WTC11 (cell line): Measurements from ENCODE around the gene SLC1A4. TPM values are rescaled to one million over a fixed set of nuclear protein-coding genes. Genes with fewer than 3 reads are reported as not detected.

Source experiments
- ATAC-seq: fragments of 200-7000 bp; cut with Tn5 transposase; 2 replicates; pipeline ENCODE4 v1.10.0; 2021; ENCODE audit warnings: mild to moderate bottlenecking, moderate library complexity
- CTCF ChIA-PET: fragments of 300-600 bp; sonication (Branson Sonifier 250); formaldehyde crosslinking; loops from one replicate; lab custom pipeline; 2021; ENCODE audit warnings: antibody characterized with exemption; lab: Charles Lee
- POLR2A ChIA-PET: fragments of 350-600 bp; sonication (Branson Sonifier 250); formaldehyde crosslinking; loops from one replicate; lab custom pipeline; 2021; ENCODE audit warnings: antibody characterized with exemption; lab: Charles Lee
- DNase-seq: peaks from one replicate; pipeline ENCODE4 v3.0.0; 2021; ENCODE audit warnings: low spot score
- H3K27ac Mint-ChIP-seq: 2 replicates; pipeline ENCODE4 v1.8.0; 2021; ENCODE audit warnings: mixed read lengths
- H3K27me3 Mint-ChIP-seq: 2 replicates; pipeline ENCODE4 v1.8.0; 2021; ENCODE audit warnings: low read depth, mild to moderate bottlenecking, moderate library complexity, mixed read lengths
- H3K36me3 Mint-ChIP-seq: 2 replicates; pipeline ENCODE4 v1.8.0; 2021; ENCODE audit warnings: mixed read lengths
- H3K4me1 Mint-ChIP-seq: 2 replicates; pipeline ENCODE4 v1.8.0; 2022; ENCODE audit warnings: mixed read lengths
- H3K4me3 Mint-ChIP-seq: 2 replicates; pipeline ENCODE4 v1.8.0; 2021; ENCODE audit warnings: mild to moderate bottlenecking, moderate library complexity, mixed read lengths
- H3K9me3 Mint-ChIP-seq: 2 replicates; pipeline ENCODE4 v1.8.0; 2021; ENCODE audit warnings: mixed read lengths
- AFF4 ChIP-seq: sonication (generic); formaldehyde crosslinking; IDR thresholded peaks from 2 replicates; pipeline ENCODE4 v1.8.1; 2023; ENCODE audit warnings: mild to moderate bottlenecking, missing genetic modification reagents, borderline replicate concordance
- GABPB1 ChIP-seq: sonication (generic); formaldehyde crosslinking; IDR thresholded peaks from 2 replicates; pipeline ENCODE4 v1.8.1; 2023; ENCODE audit warnings: mild to moderate bottlenecking, missing genetic modification reagents
- STAT6 ChIP-seq: sonication (generic); formaldehyde crosslinking; conservative IDR thresholded peaks from 2 replicates; pipeline ENCODE4 v1.8.1; 2023; ENCODE audit warnings: mild to moderate bottlenecking, low read depth, missing genetic modification reagents, moderate library complexity
- TEAD4 ChIP-seq: sonication (generic); formaldehyde crosslinking; IDR thresholded peaks from 2 replicates; pipeline ENCODE4 v1.8.0; 2022; ENCODE audit warnings: mild to moderate bottlenecking, missing genetic modification reagents
- ZNF232 ChIP-seq: sonication (generic); formaldehyde crosslinking; IDR thresholded peaks from 2 replicates; pipeline ENCODE4 v1.8.0; 2022; ENCODE audit warnings: mild to moderate bottlenecking, missing genetic modification reagents
- total RNA-seq: library from RNA; stranded (reverse); gene quantifications from 3 replicates; pipeline ENCODE4 v1.2.3, GENCODE V29; 2021
- TF ChIP-seq, protein P1 (sequence below): sonication (generic); formaldehyde crosslinking; IDR thresholded peaks from 2 replicates; pipeline ENCODE4 v1.8.0; 2022; ENCODE audit warnings: mild to moderate bottlenecking, missing genetic modification reagents
- TF ChIP-seq, protein P2 (sequence below): sonication (generic); formaldehyde crosslinking; IDR thresholded peaks from 2 replicates; pipeline ENCODE4 v1.8.0; 2023; ENCODE audit warnings: mild to moderate bottlenecking, missing genetic modification reagents
- TF ChIP-seq, protein P3 (sequence below): sonication (generic); formaldehyde crosslinking; IDR thresholded peaks from 2 replicates; pipeline ENCODE4 v1.8.0; 2022; ENCODE audit warnings: missing genetic modification reagents
- TF ChIP-seq, protein P4 (sequence below): sonication (generic); formaldehyde crosslinking; IDR thresholded peaks from 2 replicates; pipeline ENCODE4 v1.8.1; 2023; ENCODE audit warnings: mild to moderate bottlenecking, missing genetic modification reagents, moderate library complexity
- TF ChIP-seq, protein P5 (sequence below): sonication (generic); formaldehyde crosslinking; IDR thresholded peaks from 2 replicates; pipeline ENCODE4 v1.8.0; 2023; ENCODE audit warnings: missing genetic modification reagents, mild to moderate bottlenecking, borderline replicate concordance
- TF ChIP-seq, protein P6 (sequence below): fragments of 250-450 bp; sonication (Bioruptor Pico); IDR thresholded peaks from 2 replicates; pipeline ENCODE4 v1.9.0; 2021; ENCODE audit warnings: mild to moderate bottlenecking

The SLC1A4 gene
- total RNA-seq, 1 experiment from 2014 or later = 1.6 TPM

DNA sequence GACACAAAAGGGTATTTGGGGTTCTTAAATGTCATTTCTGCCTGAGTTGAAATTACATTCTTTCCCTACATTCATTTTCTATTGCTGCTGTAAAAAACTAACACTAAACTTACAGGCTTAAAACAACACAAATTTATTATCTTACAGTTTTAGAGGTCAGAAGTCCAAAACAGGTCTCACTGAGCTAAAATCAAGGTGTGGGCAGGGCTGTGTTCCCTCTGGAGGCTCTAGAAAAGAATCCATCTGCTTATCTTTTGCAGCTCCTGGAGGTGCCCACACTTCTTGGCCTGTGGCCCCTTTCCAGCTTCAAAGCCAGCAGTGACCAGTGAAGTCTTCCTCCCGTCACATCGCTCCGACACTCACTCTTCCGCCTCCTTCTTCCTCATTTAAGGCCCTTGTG lies 23.2 kb upstream of the SLC1A4 start:
- ATAC-seq (peak; percentile 28; the same call in 1 of the 2 replicates), DNase-seq (no peak)
- H3K9me3 Mint-ChIP-seq = no peaks in the 10 kb centered on the region
- no peaks in the 10 kb centered on the region for H3K4me1 Mint-ChIP-seq
- H3K36me3 Mint-ChIP-seq = peaks cover 6% of the 10 kb centered on the region; the same call in 1 of the 2 replicates
- H3K27ac Mint-ChIP-seq = no peak overlapping the region
- H3K4me3 Mint-ChIP-seq = no peak overlapping the region
- H3K27me3 Mint-ChIP-seq = no peaks in the 10 kb centered on the region
- CTCF ChIA-PET = interaction anchor here (1.0 to 1.4 kb wide), 3 partner anchors 13 to 48 kb away, joined by 3 to 9 read pairs (median 5); no protein-coding TSS in a partner anchor
- POLR2A ChIA-PET = no interaction called here
- no peak for TF ChIP-seq ZNF232 (CRISPR knock-in tag)
- TF ChIP-seq, all 79 proteins: peak for 0

DNA sequence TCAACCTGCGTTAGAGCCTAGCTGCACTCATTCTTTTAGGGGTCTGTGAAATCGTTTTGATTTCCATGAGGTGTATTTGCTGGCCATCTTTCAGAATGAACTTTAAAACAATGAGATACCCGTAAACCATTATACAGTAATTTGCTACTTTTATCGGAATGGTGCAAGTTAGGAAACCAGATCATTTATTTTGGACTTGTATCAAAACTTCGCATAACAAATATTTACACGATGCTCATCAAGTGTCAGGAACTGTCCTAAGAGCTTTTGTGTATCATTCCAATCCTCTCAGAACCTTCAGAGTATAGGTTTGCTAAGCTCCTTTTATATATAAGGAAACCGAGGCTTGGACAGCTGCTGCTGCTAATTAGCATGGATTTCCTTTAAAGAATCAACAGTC lies 22.4 kb upstream of the SLC1A4 start:
- ChIA-PET CTCF (interaction anchor here (1.0 to 1.4 kb wide), 3 partner anchors 12 to 49 kb away, joined by 3 to 9 read pairs (median 5); no protein-coding TSS in a partner anchor), POLR2A (no interaction called here)
- DNase-seq (no peak), ATAC-seq (no peak)
- no peaks in the 10 kb centered on the region for H3K9me3 Mint-ChIP-seq
- H3K4me3 Mint-ChIP-seq = no peak overlapping the region
- H3K27ac Mint-ChIP-seq = no peak overlapping the region
- no peaks in the 10 kb centered on the region for H3K4me1 Mint-ChIP-seq
- H3K27me3 Mint-ChIP-seq = no peaks in the 10 kb centered on the region
- H3K36me3 Mint-ChIP-seq = peaks cover 6% of the 10 kb centered on the region; the same call in 1 of the 2 replicates
- TF ChIP-seq AFF4 (CRISPR knock-in tag) (no peak), TEAD4 (CRISPR knock-in tag) (no peak), STAT6 (no peak), GABPB1 (no peak)
- TF ChIP-seq, protein P1, sequence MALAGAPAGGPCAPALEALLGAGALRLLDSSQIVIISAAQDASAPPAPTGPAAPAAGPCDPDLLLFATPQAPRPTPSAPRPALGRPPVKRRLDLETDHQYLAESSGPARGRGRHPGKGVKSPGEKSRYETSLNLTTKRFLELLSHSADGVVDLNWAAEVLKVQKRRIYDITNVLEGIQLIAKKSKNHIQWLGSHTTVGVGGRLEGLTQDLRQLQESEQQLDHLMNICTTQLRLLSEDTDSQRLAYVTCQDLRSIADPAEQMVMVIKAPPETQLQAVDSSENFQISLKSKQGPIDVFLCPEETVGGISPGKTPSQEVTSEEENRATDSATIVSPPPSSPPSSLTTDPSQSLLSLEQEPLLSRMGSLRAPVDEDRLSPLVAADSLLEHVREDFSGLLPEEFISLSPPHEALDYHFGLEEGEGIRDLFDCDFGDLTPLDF = no peak
- TF ChIP-seq, protein P2, sequence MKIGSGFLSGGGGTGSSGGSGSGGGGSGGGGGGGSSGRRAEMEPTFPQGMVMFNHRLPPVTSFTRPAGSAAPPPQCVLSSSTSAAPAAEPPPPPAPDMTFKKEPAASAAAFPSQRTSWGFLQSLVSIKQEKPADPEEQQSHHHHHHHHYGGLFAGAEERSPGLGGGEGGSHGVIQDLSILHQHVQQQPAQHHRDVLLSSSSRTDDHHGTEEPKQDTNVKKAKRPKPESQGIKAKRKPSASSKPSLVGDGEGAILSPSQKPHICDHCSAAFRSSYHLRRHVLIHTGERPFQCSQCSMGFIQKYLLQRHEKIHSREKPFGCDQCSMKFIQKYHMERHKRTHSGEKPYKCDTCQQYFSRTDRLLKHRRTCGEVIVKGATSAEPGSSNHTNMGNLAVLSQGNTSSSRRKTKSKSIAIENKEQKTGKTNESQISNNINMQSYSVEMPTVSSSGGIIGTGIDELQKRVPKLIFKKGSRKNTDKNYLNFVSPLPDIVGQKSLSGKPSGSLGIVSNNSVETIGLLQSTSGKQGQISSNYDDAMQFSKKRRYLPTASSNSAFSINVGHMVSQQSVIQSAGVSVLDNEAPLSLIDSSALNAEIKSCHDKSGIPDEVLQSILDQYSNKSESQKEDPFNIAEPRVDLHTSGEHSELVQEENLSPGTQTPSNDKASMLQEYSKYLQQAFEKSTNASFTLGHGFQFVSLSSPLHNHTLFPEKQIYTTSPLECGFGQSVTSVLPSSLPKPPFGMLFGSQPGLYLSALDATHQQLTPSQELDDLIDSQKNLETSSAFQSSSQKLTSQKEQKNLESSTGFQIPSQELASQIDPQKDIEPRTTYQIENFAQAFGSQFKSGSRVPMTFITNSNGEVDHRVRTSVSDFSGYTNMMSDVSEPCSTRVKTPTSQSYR = no peak
- TF ChIP-seq, protein P3, sequence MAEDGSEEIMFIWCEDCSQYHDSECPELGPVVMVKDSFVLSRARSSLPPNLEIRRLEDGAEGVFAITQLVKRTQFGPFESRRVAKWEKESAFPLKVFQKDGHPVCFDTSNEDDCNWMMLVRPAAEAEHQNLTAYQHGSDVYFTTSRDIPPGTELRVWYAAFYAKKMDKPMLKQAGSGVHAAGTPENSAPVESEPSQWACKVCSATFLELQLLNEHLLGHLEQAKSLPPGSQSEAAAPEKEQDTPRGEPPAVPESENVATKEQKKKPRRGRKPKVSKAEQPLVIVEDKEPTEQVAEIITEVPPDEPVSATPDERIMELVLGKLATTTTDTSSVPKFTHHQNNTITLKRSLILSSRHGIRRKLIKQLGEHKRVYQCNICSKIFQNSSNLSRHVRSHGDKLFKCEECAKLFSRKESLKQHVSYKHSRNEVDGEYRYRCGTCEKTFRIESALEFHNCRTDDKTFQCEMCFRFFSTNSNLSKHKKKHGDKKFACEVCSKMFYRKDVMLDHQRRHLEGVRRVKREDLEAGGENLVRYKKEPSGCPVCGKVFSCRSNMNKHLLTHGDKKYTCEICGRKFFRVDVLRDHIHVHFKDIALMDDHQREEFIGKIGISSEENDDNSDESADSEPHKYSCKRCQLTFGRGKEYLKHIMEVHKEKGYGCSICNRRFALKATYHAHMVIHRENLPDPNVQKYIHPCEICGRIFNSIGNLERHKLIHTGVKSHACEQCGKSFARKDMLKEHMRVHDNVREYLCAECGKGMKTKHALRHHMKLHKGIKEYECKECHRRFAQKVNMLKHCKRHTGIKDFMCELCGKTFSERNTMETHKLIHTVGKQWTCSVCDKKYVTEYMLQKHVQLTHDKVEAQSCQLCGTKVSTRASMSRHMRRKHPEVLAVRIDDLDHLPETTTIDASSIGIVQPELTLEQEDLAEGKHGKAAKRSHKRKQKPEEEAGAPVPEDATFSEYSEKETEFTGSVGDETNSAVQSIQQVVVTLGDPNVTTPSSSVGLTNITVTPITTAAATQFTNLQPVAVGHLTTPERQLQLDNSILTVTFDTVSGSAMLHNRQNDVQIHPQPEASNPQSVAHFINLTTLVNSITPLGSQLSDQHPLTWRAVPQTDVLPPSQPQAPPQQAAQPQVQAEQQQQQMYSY = no peak
- TF ChIP-seq, protein P4, sequence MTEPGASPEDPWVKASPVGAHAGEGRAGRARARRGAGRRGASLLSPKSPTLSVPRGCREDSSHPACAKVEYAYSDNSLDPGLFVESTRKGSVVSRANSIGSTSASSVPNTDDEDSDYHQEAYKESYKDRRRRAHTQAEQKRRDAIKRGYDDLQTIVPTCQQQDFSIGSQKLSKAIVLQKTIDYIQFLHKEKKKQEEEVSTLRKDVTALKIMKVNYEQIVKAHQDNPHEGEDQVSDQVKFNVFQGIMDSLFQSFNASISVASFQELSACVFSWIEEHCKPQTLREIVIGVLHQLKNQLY (CRISPR knock-in tag) = no peak
- TF ChIP-seq, protein P5, sequence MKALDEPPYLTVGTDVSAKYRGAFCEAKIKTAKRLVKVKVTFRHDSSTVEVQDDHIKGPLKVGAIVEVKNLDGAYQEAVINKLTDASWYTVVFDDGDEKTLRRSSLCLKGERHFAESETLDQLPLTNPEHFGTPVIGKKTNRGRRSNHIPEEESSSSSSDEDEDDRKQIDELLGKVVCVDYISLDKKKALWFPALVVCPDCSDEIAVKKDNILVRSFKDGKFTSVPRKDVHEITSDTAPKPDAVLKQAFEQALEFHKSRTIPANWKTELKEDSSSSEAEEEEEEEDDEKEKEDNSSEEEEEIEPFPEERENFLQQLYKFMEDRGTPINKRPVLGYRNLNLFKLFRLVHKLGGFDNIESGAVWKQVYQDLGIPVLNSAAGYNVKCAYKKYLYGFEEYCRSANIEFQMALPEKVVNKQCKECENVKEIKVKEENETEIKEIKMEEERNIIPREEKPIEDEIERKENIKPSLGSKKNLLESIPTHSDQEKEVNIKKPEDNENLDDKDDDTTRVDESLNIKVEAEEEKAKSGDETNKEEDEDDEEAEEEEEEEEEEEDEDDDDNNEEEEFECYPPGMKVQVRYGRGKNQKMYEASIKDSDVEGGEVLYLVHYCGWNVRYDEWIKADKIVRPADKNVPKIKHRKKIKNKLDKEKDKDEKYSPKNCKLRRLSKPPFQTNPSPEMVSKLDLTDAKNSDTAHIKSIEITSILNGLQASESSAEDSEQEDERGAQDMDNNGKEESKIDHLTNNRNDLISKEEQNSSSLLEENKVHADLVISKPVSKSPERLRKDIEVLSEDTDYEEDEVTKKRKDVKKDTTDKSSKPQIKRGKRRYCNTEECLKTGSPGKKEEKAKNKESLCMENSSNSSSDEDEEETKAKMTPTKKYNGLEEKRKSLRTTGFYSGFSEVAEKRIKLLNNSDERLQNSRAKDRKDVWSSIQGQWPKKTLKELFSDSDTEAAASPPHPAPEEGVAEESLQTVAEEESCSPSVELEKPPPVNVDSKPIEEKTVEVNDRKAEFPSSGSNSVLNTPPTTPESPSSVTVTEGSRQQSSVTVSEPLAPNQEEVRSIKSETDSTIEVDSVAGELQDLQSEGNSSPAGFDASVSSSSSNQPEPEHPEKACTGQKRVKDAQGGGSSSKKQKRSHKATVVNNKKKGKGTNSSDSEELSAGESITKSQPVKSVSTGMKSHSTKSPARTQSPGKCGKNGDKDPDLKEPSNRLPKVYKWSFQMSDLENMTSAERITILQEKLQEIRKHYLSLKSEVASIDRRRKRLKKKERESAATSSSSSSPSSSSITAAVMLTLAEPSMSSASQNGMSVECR (CRISPR knock-in tag) = no peak
- TF ChIP-seq, protein P6, sequence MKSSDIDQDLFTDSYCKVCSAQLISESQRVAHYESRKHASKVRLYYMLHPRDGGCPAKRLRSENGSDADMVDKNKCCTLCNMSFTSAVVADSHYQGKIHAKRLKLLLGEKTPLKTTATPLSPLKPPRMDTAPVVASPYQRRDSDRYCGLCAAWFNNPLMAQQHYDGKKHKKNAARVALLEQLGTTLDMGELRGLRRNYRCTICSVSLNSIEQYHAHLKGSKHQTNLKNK = no peak
